ENCODE data around the gene AMN. TPM values are rescaled to one million over a fixed set of nuclear protein-coding genes. Genes with fewer than 3 reads are reported as not detected.

AMN gene
- total and polyA plus RNA-seq, 9 of the 15 experiments (the other 6 are each of a cell fraction or from before 2014, with no cell fraction given): 0.04 to 0.14 TPM; not detected in 7

DNA sequence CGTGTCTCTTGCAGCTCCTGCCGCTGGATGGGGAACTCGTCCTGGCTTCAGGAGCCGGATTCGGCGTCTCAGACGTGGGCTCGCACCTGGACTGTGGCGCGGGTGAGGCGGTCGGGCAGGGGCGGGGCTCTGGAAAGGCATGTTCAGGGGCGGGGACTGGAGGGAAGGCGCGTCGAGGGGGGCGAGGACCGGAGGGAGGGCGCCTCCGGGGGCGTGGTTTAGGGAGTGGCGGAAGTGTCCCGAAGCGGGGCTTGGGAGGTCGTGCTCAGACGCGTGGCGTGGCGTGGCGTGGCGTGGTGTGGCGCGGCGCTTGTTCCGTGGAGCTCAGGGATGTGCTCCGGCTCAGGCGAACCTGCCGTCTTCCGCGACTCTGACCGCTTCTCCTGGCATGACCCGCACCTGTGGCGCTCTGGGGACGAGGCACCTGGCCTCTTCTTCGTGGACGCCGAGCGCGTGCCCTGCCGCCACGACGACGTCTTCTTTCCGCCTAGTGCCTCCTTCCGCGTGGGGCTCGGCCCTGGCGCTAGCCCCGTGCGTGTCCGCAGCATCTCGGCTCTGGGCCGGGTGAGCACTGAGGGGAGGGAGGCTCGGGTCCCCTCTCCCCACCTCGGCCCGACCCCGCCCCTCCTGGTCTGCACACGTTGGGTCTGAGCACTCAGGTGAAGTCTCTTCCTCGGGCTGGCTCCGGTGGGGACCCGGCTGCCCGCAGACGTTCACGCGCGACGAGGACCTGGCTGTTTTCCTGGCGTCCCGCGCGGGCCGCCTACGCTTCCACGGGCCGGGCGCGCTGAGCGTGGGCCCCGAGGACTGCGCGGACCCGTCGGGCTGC lies 6.2 kb downstream of the AMN start:
- intact Hi-C loops (cut with micrococcal nuclease): no loop called here
- H3K4me1 ChIP-seq (replicated peaks in 1 of 2; ENCODE audit: control insufficient read depth in 2 of 2, insufficient read depth in 2 of 2, low read length in 2 of 2): peaks cover 0 to 33% of the 10 kb centered on the region in 2 experiments; a peak in 3 of 5 replicates

More for the DNA sequence above, 6.2 kb downstream of the AMN start:
- Histone ChIP-seq H3K27ac (ENCODE audit: extremely low read depth, low read depth, low read length) (no peak overlapping the region), H3K4me3 (no peak overlapping the region), H3K36me3 (ENCODE audit: control insufficient read depth, insufficient read depth, low read length) (peaks cover 6% of the 10 kb centered on the region; the same call in 1 of the 3 replicates), H3K79me2 (ENCODE audit: control insufficient read depth, insufficient read depth, low read length) (no peaks in the 10 kb centered on the region), H3K9me3 (replicated peaks; ENCODE audit: control insufficient read depth, insufficient read depth, low read depth, low read length) (no peaks in the 10 kb centered on the region), H3K9ac (ENCODE audit: insufficient read depth in 1 of 2, low read depth in 2 of 2, low read length in 2 of 2) (no peak overlapping the region), H4K20me1 (replicated peaks; ENCODE audit: control insufficient read depth, insufficient read depth, low read length) (no peaks in the 10 kb centered on the region), H3K27me3 (ENCODE audit: control insufficient read depth in 2 of 2, insufficient read depth in 2 of 2, low read length in 2 of 2) (no peaks in the 10 kb centered on the region), H3K4me2 (ENCODE audit: insufficient read depth, low read length) (no peak overlapping the region), H2AFZ (ENCODE audit: low read depth, low read length) (no peak overlapping the region), H3K9me1 (ENCODE audit: control insufficient read depth, insufficient read depth, low read length) (no peaks in the 10 kb centered on the region)
- in situ Hi-C loops (cut with MboI): no loop called here
- TF ChIP-seq, protein P1, sequence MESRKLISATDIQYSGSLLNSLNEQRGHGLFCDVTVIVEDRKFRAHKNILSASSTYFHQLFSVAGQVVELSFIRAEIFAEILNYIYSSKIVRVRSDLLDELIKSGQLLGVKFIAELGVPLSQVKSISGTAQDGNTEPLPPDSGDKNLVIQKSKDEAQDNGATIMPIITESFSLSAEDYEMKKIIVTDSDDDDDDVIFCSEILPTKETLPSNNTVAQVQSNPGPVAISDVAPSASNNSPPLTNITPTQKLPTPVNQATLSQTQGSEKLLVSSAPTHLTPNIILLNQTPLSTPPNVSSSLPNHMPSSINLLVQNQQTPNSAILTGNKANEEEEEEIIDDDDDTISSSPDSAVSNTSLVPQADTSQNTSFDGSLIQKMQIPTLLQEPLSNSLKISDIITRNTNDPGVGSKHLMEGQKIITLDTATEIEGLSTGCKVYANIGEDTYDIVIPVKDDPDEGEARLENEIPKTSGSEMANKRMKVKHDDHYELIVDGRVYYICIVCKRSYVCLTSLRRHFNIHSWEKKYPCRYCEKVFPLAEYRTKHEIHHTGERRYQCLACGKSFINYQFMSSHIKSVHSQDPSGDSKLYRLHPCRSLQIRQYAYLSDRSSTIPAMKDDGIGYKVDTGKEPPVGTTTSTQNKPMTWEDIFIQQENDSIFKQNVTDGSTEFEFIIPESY (CRISPR knock-in tag; IDR thresholded peaks at IDR 0.05): peak; percentile 75
- TF ChIP-seq GATAD2A (IDR thresholded peaks at IDR 0.05): no peak
- 87% methylated on average over 3 of the region's 94 CpGs for WGBS (ENCODE audit: insufficient coverage, low coverage, missing lambda C conversion rate)
- FAIRE-seq (no peak), DNase-seq (ENCODE audit: extremely low read depth in 1 of 4, low spot score in 3 of 4) (no peak), ATAC-seq (no peak)
- CTCF ChIA-PET (ENCODE audit: low intra/inter-chr PET ratio): no interaction called here
- BruUV-seq (replicated peaks): no TSS peak
- POLR2A ChIA-PET: interaction anchor here (0.6 kb wide), 1 partner anchor 12 kb away, joined by 4 read pairs; no protein-coding TSS in a partner anchor
